GM12873 (cell line): Measurements from ENCODE around the gene GALNTL6.

Experiments
- CTCF ChIP-seq: IDR thresholded peaks from 2 replicates; pipeline ENCODE4 v1.5.1; 2012; ENCODE audit warnings: low read depth, mild to moderate bottlenecking, moderate library complexity, low read length, control low read depth; ENCODE audit not compliant: insufficient read depth; ENCODE audit errors: missing control alignments

The GALNTL6 gene

GRCh38 chr4:172543249-172543648 lies 730.0 kb downstream of the GALNTL6 start:
- no peak for TF ChIP-seq CTCF

- no peak for TF ChIP-seq CTCF
Observed at GRCh38 chr4:172546782-172547181, 733.6 kb downstream of the GALNTL6 start.

GRCh38 chr4:172547724-172548123 lies 734.5 kb downstream of the GALNTL6 start:
- TF ChIP-seq CTCF = no peak

GRCh38 chr4:172553216-172553615 lies 740.0 kb downstream of the GALNTL6 start:
- no peak for TF ChIP-seq CTCF

- no peak for TF ChIP-seq CTCF
Observed at GRCh38 chr4:172554588-172554987, 741.4 kb downstream of the GALNTL6 start.

GRCh38 chr4:172555725-172556124 lies 742.5 kb downstream of the GALNTL6 start:
- no peak for TF ChIP-seq CTCF

GRCh38 chr4:172573899-172574298 lies 760.7 kb downstream of the GALNTL6 start:
- no peak for TF ChIP-seq CTCF
